Activated B cell treated with CpG ODN at 0.5 μM for 24 hours (primary cell): ENCODE data around the gene OBSL1. TPM values are rescaled to one million over a fixed set of nuclear protein-coding genes. Genes with fewer than 3 reads are reported as not detected.

Source experiments
- ATAC-seq: fragments of 200-7000 bp; cut with Tn5 transposase; one replicate; pipeline ENCODE4 v1.10.0; 2021; ENCODE audit warnings: low read depth, mild to moderate bottlenecking, moderate library complexity
- CTCF ChIA-PET: fragments of 350-600 bp; sonication (Branson Sonifier 250); formaldehyde crosslinking; loops from one replicate; lab custom pipeline; 2021; ENCODE audit warnings: antibody characterized with exemption; lab: Charles Lee
- POLR2A ChIA-PET: fragments of 350-600 bp; sonication (Branson Sonifier 250); formaldehyde crosslinking; loops from one replicate; lab custom pipeline; 2021; ENCODE audit warnings: antibody characterized with exemption; lab: Charles Lee
- DNase-seq: peaks from one replicate; pipeline ENCODE4 v3.0.0; 2022
- H3K27ac Mint-ChIP-seq: one replicate; pipeline ENCODE4 v1.8.0; 2020; ENCODE audit warnings: mixed read lengths
- H3K27me3 Mint-ChIP-seq: one replicate; pipeline ENCODE4 v1.8.0; 2021; ENCODE audit warnings: mixed read lengths
- H3K36me3 Mint-ChIP-seq: one replicate; pipeline ENCODE4 v1.8.0; 2021; ENCODE audit warnings: low read depth, mixed read lengths
- H3K4me1 Mint-ChIP-seq: one replicate; pipeline ENCODE4 v1.8.0; 2021; ENCODE audit warnings: mixed read lengths
- H3K4me3 Mint-ChIP-seq: one replicate; pipeline ENCODE4 v1.8.0; 2020; ENCODE audit warnings: mild to moderate bottlenecking, mixed read lengths
- H3K9me3 Mint-ChIP-seq: one replicate; pipeline ENCODE4 v1.8.0; 2020; ENCODE audit warnings: mixed read lengths
- intact Hi-C: fragments of 100-400 bp; cut with micrococcal nuclease; formaldehyde crosslinking; loops from one replicate; pipeline ENCODE4 v1.15.1; 2024
- total RNA-seq: library from RNA; stranded (reverse); gene quantifications from 2 replicates; pipeline ENCODE4 v1.2.3, GENCODE V29; 2022
- TF ChIP-seq, protein P1 (sequence below): fragments of 200-600 bp; IDR thresholded peaks from one replicate; pipeline ENCODE4 v1.8.0; 2022; ENCODE audit warnings: antibody characterized with exemption, mild to moderate bottlenecking

Gene OBSL1
- total RNA-seq, 1 donor from 2014 or later, result not detected

DNA sequence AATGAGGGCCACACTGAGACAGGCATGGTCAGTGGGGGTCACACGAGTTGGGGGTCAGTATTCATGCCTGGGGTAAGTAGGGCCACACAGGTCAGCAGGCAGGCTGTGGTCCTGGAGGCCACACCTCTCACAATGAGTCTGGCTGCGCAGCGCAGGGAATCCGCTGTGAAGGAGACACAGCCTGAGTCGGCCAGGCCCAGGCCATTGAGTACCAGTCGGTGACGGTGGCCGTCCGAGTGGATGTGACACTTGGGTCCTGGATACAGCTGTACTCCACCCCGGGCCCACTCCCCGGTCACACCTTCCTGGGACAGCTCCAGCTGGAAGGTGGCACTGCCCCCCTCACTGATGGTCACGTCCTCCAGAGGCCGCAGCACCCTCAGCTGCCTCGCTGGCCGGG, 17.0 kb downstream of the OBSL1 start:
- TF ChIP-seq, protein P1, sequence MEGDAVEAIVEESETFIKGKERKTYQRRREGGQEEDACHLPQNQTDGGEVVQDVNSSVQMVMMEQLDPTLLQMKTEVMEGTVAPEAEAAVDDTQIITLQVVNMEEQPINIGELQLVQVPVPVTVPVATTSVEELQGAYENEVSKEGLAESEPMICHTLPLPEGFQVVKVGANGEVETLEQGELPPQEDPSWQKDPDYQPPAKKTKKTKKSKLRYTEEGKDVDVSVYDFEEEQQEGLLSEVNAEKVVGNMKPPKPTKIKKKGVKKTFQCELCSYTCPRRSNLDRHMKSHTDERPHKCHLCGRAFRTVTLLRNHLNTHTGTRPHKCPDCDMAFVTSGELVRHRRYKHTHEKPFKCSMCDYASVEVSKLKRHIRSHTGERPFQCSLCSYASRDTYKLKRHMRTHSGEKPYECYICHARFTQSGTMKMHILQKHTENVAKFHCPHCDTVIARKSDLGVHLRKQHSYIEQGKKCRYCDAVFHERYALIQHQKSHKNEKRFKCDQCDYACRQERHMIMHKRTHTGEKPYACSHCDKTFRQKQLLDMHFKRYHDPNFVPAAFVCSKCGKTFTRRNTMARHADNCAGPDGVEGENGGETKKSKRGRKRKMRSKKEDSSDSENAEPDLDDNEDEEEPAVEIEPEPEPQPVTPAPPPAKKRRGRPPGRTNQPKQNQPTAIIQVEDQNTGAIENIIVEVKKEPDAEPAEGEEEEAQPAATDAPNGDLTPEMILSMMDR, result no peak
- ChIA-PET POLR2A (no interaction called here), CTCF (no interaction called here)
- DNase-seq (no peak), ATAC-seq (no peak)
- Mint-ChIP-seq H3K9me3 (no peaks in the 10 kb centered on the region), H3K4me1 (peaks cover 7% of the 10 kb centered on the region), H3K36me3 (no peaks in the 10 kb centered on the region), H3K27me3 (peaks cover 48% of the 10 kb centered on the region), H3K4me3 (no peak overlapping the region), H3K27ac (no peak overlapping the region)
- intact Hi-C loops, result no loop called here

DNA sequence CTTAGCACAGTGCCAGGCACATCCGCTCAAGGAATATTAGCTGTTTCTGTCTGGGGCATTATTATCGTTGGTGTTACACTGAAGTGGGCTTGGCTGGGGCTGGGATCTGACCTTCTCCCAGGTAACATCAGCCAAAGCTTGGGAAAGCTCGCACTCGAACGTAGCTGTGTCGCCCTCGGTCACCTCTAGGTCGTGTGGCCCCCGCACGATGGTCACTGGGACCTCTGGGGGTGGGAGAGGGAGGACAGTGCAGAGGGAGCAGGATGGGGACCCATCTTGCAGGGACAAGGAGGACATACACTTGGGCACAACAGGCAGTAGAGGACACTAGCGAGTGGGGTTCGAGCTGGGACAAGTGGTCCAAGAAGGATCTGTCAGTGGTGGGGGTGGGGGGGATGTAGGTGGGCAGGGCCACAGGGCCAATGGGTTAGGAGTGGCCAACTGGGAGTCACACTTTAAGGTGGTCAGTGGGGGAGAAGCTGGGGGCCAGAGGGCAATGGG, 17.8 kb downstream of the OBSL1 start:
- no peaks in the 10 kb centered on the region for H3K9me3 Mint-ChIP-seq
- ATAC-seq (no peak), DNase-seq (no peak)
- H3K4me3 Mint-ChIP-seq, result peak overlapping the region; percentile 50
- ChIA-PET CTCF (no interaction called here), POLR2A (no interaction called here)
- H3K27me3 Mint-ChIP-seq, result peaks cover 49% of the 10 kb centered on the region
- intact Hi-C loops, result no loop called here
- H3K36me3 Mint-ChIP-seq, result no peaks in the 10 kb centered on the region
- no peak overlapping the region for H3K27ac Mint-ChIP-seq
- TF ChIP-seq, protein P1, result no peak
- H3K4me1 Mint-ChIP-seq, result peaks cover 7% of the 10 kb centered on the region

DNA sequence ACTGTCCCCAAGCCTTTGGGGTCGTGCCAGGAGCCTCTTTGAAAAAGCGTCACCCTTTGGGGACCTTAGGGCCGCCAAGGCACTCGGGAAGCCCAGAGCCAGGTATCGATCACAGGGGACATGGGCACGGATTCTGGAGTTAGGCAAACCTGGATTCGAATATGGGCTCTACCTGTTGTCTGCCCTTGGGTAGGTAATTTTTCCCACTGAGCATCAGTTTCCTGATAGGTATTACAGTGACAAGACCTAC, 18.2 kb downstream of the OBSL1 start:
- H3K4me1 Mint-ChIP-seq, result peaks cover 7% of the 10 kb centered on the region
- no peak for ATAC-seq
- TF ChIP-seq, protein P1, result no peak
- no peaks in the 10 kb centered on the region for H3K36me3 Mint-ChIP-seq
- H3K27ac Mint-ChIP-seq, result no peak overlapping the region
- H3K27me3 Mint-ChIP-seq, result peaks cover 52% of the 10 kb centered on the region
- no peaks in the 10 kb centered on the region for H3K9me3 Mint-ChIP-seq
- intact Hi-C loops, result no loop called here
- H3K4me3 Mint-ChIP-seq, result peak overlapping the region; percentile 50
- ChIA-PET POLR2A (interaction anchor here (1.1 kb wide), 1 partner anchor 165 kb away, joined by 3 read pairs; the partner anchor contains the start of gene DNPEP), CTCF (no interaction called here)
- DNase-seq, result no peak

DNA sequence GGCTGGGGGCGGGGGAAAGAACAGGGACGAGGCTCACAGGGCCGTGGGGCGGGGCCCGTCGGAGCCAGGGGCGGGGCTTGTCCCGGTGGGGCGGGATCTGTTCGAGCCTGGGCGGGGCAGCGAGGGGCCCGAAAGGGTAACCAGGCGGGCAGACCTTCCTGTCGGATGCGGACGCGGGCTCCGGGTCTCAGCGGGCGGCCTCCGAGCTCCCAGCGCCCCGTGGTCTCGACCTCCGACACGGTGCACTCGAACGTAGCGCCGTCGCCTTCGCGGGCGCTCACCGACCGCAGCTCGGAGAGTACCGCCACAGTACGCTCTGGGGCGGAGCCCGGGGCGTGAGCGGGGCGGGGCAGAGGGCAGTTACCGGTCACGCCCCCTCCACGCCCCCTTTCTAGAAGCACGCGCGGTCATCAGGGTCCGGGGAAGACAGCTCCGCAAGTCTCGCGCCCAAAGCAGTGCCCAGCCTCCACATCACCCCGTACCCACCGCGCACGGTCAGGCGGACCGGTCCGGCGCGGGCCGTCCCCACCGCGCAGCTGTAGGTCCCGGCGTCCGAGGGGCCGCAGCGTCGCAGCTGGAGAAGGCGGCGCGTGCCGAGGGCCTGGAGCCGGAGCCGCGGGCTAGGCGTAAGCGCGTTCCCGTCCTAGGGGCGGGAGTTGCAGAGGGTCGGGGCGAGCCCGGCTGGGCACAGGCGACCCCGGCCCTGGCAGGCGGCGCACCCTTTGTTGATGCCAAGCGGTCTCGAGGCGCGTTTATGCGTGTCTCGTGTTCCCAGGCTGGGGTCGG, 18.8 kb downstream of the OBSL1 start:
- H3K9me3 Mint-ChIP-seq, result no peaks in the 10 kb centered on the region
- ChIA-PET CTCF (interaction anchor here (1.5 kb wide), 1 partner anchor 29 kb away, joined by 3 read pairs; no protein-coding TSS in a partner anchor), POLR2A (interaction anchor here (0.9 to 1.1 kb wide), 2 partner anchors 9 to 165 kb away, joined by 3 to 5 read pairs; partner anchors contain the start of genes CHPF, DNPEP and TMEM198)
- intact Hi-C loops, result loop anchor here (1.0 kb wide), 2 partner anchors 9 to 45 kb away; partner anchors contain the start of genes CHPF and STK11IP
- peaks cover 7% of the 10 kb centered on the region for H3K4me1 Mint-ChIP-seq
- no peaks in the 10 kb centered on the region for H3K36me3 Mint-ChIP-seq
- peak overlapping the region; percentile 71 for H3K4me3 Mint-ChIP-seq
- DNase-seq, result peak; percentile 72
- TF ChIP-seq, protein P1, result no peak
- H3K27me3 Mint-ChIP-seq, result peaks cover 55% of the 10 kb centered on the region
- peak; percentile 91 for ATAC-seq
- no peak overlapping the region for H3K27ac Mint-ChIP-seq
